Keratinocyte (primary cell): Measurements from ENCODE around the gene C6orf52.

Experiments used
- CTCF ChIP-seq, 3 experiments: IDR thresholded peaks in 1 of 3; conservative IDR thresholded peaks in 1 of 3; optimal IDR thresholded peaks in 1 of 3; 2 replicates in 2 of 3; 3 replicates in 1 of 3; pipeline versions ENCODE3 to v1.5.1; 2011; ENCODE audit warnings: low read length in 3 of 3, mild to moderate bottlenecking in 3 of 3, moderate library complexity in 2 of 3, control low read depth in 1 of 3, inconsistent platforms in 1 of 3; ENCODE audit not compliant: insufficient read depth in 2 of 3; ENCODE audit errors: extremely low read depth in 1 of 3
- EZH2 ChIP-seq: IDR thresholded peaks from one replicate; pipeline ENCODE4 v1.6.1; 2012; ENCODE audit warnings: inconsistent platforms, mild to moderate bottlenecking, low read length, moderate library complexity

- TF ChIP-seq CTCF (optimal IDR thresholded peaks at IDR 0.05 in 1 of 3, IDR thresholded peaks at IDR 0.05 in 1 of 3, conservative IDR thresholded peaks at IDR 0.05 in 1 of 3; ENCODE audit: extremely low read depth in 1 of 3, insufficient read depth in 2 of 3, low read length in 3 of 3) (no peak), EZH2 (no peak)
Measured at GRCh38 chr6:10736731-10737130, 42.3 kb upstream of the C6orf52 start.
